Limb (tissue), 2 donors: ENCODE data around the gene DMXL1.

Experiments
- DNase-seq, 2 donors: peaks; one replicate each; pipeline ENCODE4 v3.0.0-alpha.2; 2016; ENCODE audit errors: extremely low spot score in 2 of 2

DMXL1 gene

DNA sequence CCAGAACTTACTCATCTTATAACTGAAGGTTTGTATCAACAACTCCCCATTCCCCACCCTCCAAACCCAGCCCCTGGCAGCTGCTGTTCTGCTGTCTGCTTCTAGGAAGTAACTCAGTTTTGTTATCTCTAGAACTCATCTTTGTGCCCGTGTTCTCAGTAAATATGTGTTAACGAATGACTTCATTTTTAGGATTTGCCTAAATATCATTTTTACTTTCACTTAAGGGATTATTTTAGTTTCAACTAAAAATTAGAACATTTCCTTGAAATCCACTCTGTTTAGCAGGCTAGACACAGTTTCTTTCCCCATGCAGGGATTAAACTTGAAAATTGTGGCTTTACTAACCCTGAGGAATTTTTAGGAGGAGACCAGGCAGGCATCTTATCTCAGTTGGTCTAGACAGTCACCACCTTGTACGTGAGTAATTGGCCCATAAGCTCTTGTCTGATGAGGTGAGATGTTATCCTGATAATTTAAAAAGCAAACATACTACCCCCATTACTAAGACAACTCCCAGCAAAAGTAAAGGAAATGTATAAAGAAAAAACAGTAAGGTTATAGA lies 216.7 kb downstream of the DMXL1 start:
- DNase-seq, result no peak

DNA sequence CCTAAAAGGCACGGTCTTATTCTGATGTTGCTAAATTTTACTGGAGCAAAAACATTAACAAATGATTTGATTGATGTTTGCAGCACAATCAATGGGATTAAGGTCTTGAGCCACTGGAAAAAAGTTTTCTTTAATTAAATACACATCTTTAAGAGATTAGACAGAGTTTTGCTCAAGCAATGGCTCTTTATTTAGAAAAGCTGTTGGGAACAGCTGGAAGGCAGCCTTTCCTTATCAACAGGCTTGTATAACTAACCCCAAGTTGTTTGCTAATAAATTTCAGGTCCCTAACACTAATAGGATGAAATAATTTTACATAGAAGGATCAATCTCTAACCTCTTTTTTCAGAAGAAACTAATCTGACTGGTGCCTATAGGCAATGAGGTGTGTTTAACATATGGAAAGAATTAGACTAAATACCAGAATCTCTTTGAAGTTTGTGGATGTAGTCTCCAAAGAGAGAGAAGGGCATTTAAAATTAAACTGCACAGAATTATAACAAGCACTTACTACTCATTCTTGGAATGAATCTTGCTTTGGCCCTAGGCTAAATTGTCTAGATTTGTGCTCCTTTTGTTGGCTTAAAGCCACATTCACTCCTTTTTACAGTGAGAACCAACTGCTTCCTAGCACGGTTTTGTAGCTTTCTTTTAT lies 217.6 kb downstream of the DMXL1 start:
- DNase-seq, result no peak

DNA sequence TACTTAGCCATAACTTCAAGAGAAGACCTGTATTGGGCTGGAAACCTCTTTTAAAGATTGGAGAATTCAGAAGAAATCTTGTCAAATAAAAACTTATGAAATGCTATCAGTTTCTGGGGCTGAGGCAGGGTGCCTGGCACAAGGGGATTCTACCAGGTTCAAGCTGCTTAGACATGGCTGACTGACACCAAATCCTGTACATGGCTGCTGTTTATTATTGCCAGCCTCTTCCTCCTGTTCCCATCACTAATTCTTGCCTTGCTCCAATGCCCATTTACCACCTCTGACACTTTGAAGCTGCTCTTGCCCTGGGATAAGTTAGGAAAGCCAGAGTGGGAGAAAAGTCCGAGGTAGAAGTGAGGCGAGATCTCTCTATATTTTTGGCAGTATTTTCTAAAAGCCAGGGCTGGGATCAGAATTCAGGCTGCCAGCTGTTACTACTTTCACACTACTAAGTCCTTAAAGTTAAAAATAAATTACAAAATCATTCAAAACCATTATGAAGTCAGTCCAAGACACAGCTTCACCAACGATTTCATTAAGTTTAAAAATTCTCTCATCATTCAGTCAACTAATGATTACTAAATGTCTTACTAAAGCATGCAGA lies 218.7 kb downstream of the DMXL1 start:
- DNase-seq, result no peak

DNA sequence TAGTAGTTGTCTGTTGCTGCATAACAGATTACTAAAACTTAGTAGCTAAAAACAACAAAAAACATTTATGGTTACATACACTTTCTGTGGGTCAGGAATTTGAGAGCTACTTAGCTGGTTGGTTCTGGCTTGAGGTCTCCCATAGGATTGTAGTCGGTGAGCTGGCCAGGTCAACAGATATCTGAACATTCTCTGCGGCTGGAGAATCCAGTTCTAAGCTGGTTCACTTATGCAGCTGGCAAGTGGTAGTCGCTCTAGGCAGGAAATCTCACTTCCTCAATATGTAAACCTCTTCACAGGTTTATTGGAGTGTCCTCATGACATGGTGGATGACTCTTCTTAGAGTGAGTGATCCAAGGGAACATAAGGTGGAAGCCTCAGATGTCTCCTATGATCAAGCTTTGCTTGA lies 219.3 kb downstream of the DMXL1 start:
- DNase-seq, result no peak

DNA sequence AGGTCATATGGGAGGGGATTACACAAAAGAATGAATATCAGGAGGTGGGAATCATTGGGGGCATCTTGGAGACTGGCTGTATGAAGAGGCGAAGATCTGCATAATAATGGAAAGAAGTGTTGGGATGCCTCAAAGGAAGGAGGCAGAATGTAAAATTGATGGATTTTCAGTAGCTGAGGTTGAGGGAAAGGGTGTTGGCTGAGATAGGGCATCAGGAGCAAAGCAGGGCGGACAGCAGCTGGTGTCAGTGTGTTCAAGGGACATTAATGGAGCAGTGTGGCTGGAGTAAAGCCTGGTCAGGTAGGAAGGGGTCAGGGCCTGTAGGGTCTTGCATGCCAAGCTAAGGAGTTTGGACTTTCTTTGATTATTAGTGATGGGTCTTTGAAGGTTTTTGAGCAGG lies 219.7 kb downstream of the DMXL1 start:
- no peak for DNase-seq

DNA sequence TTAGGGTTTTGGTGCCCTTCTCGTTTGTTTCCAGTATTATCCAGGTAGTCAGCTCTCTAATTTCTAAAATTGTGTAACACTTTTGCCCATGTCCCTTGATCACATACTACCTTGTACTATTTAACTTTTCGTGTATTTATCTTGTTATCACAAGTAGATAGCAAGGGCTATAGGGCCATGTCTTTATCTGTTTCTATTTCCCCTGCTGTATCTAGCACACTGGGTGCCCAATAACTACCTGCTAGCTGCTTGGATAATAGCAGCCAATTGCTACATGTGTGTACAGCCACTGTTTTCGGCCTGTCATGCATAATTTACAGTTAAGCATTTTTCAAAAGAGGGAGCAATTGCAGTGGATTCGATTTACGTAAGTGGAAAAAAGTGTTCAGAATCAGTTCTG lies 220.2 kb downstream of the DMXL1 start:
- no peak for DNase-seq

DNA sequence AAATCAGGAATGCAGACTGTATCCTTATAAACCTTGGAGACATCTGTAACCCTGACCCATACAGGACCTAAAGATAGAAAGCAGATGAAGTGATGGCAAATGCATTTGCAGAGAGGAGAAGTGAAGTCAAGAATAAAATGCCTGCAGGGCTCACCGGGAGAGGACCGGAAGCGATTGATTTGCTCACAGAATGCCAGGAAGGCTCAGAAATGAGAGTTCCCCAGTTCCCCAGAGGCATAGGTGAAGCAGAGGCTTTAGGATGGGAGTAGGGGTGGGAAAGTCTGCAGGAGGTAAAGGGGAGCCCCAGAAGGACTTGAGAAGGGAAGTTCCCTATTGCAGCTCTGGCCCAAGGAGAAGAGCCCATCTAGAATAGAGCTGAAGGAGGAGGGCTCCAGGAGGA lies 221.0 kb downstream of the DMXL1 start:
- DNase-seq, result no peak

DNA sequence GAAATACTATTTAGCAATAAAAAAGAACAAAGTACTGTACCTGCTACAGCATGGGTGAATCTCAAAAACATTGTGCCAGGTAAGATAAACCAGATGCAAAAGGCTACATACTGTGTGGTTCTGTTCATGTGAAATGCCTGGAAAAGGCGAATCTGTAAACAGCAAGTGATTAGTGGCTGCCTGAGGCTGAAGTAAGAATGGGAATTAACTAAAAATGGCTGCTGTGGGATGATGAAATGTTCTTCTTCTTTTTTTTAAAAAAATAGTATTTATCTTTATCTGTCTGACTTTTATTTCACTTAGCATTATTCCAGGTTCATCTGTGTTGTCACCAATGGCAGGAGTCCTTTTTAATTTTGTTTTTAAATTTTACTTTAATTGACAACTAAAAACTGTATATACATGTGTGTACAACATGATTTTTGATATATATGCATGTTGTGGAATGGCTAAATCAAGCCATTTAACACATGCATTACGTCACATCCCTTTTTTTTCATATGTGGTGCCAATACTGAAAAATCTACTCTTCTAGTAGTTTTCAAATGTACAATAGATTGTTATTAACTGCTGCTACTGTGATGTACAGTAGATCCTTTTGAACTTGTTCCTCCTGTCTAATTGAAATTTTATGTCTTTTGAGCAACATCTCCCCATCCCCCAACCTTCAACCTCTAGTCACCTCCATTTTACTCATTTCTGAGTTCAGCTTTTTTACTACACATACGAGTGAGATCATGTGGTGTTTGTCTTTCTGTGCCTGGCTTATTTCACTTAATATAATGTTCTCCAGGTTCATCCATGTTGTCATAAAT lies 222.0 kb downstream of the DMXL1 start:
- no peak for DNase-seq

DNA sequence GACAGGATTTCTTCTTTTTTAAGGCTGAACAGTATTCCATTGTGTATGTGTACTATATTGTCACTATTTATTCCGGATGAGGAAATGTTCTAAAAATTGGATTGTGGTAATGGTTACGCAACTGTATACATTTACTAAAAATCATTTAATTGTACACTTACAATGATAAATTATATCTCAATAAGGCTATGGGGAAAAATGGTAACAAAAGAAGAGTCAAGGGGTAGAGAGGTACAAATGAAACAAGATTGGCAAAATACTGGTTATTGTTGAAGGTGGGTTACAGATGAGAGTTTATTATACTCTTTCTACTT lies 222.6 kb downstream of the DMXL1 start:
- DNase-seq, result no peak
